ENCODE data around the gene SOX18. TPM values are rescaled to one million over a fixed set of nuclear protein-coding genes. Genes with fewer than 3 reads are reported as not detected.

The SOX18 gene
- total and polyA plus RNA-seq, 7 experiments from 2014 or later = 0.20 to 1.7 TPM; not detected in 5

DNA sequence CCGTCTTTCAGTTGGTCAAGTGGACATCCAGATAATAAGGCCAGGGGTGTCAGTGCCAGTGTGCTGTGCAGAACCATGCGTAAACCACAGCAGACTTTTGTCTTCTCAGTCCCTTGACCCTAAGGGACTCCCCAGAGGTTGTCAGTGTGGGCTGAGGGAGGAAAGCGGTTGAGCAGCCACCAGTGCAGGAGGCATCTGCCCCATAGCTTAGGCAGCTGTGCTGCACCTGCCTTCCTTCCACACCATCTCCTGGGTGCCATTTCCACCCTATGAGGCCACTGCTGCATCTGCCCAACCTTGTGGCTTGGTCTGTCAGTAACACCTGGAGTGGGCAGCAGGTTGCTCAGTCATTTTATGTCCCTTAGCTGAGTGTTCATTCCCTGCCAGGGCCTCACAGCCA is 42.5 kb downstream of the SOX18 start:
- H3K36me3 ChIP-seq (ENCODE audit: control insufficient read depth in 2 of 3, insufficient read depth in 3 of 3, low read length in 3 of 3) = peaks cover 30 to 89% (median 56%) of the 10 kb centered on the region in 3 experiments
- H3K27me3 ChIP-seq (ENCODE audit: control insufficient read depth in 2 of 2, insufficient read depth in 2 of 2, low read length in 2 of 2) = no peaks in the 10 kb centered on the region
- intact Hi-C loops (cut with micrococcal nuclease) = no loop called here
- H3K4me1 ChIP-seq (ENCODE audit: control insufficient read depth in 2 of 2, insufficient read depth in 2 of 2, low read length in 2 of 2) = peaks cover 15 to 18% of the 10 kb centered on the region in 2 donors
- ATAC-seq (peak; percentile 17), DNase-seq (no peak)
- no peak overlapping the region for H3K4me3 ChIP-seq (ENCODE audit: low read length)
- H3K27me3 Mint-ChIP-seq = no peaks in the 10 kb centered on the region
- peaks cover 13 to 44% (median 30%) of the 10 kb centered on the region in 7 donors for H3K4me1 Mint-ChIP-seq
- peaks cover 13 to 39% (median 30%) of the 10 kb centered on the region in 3 experiments for H3K9me3 ChIP-seq (ENCODE audit: control insufficient read depth in 2 of 3, low read length in 3 of 3)
- peak overlapping the region in 1 of 10 donors; percentile 68 for H3K4me3 Mint-ChIP-seq
- peaks cover 13 to 75% (median 42%) of the 10 kb centered on the region in 5 donors for H3K36me3 Mint-ChIP-seq
- peak overlapping the region in 1 of 9 donors; percentile 73 for H3K27ac Mint-ChIP-seq
- ChIA-PET POLR2A (interaction anchor here (2.0 kb wide), 1 partner anchor 25 kb away, joined by 4 read pairs; no protein-coding TSS in a partner anchor), CTCF (interaction anchor here (0.8 kb wide), 1 partner anchor 97 kb away, joined by 3 read pairs; no protein-coding TSS in a partner anchor)
- H3K27ac ChIP-seq (ENCODE audit: low read depth, low read length) = no peak overlapping the region
- H3K9me3 Mint-ChIP-seq = peaks cover 0 to 38% (median 22%) of the 10 kb centered on the region in 11 donors

DNA sequence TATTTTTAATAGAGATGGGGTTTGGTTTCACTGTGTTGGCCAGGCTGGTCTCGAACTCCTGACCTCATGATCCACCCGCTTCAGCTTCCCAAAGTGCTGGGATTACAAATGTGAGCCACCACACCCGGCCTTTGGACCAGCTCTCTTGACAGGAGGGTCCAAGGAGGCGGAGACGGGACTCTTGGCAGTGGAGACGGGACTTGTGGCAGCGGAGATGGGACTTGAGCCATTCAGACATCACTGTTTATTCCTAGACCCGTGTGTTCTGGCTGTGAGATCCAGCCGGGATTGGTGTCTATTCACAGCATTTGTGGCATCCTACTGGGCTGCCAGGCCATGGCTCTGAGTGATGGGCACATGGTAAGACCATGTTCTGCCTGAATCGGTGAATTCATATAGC is 42.9 kb downstream of the SOX18 start:
- no peak for ATAC-seq
- Mint-ChIP-seq H3K27ac (peak overlapping the region in 1 of 9 donors; percentile 73), H3K4me1 (peaks cover 16 to 47% (median 32%) of the 10 kb centered on the region in 7 donors), H3K36me3 (peaks cover 16 to 79% (median 46%) of the 10 kb centered on the region in 5 donors), H3K9me3 (peaks cover 0 to 37% (median 22%) of the 10 kb centered on the region in 11 donors), H3K27me3 (no peaks in the 10 kb centered on the region), H3K4me3 (peak overlapping the region in 1 of 10 donors; percentile 18)
- H3K4me3 ChIP-seq (ENCODE audit: low read length) = no peak overlapping the region
- peaks cover 12 to 38% (median 29%) of the 10 kb centered on the region in 3 experiments for H3K9me3 ChIP-seq (ENCODE audit: control insufficient read depth in 2 of 3, low read length in 3 of 3)
- no peak for DNase-seq
- H3K36me3 ChIP-seq (ENCODE audit: control insufficient read depth in 2 of 3, insufficient read depth in 3 of 3, low read length in 3 of 3) = peaks cover 30 to 92% (median 56%) of the 10 kb centered on the region in 3 experiments
- peaks cover 13 to 17% of the 10 kb centered on the region in 2 donors for H3K4me1 ChIP-seq (ENCODE audit: control insufficient read depth in 2 of 2, insufficient read depth in 2 of 2, low read length in 2 of 2)
- ChIA-PET POLR2A (interaction anchor here (2.0 kb wide), 1 partner anchor 25 kb away, joined by 4 read pairs; no protein-coding TSS in a partner anchor), CTCF (no interaction called here)
- H3K27ac ChIP-seq (ENCODE audit: low read depth, low read length) = no peak overlapping the region
- no peaks in the 10 kb centered on the region for H3K27me3 ChIP-seq (ENCODE audit: control insufficient read depth in 2 of 2, insufficient read depth in 2 of 2, low read length in 2 of 2)
- intact Hi-C loops (cut with micrococcal nuclease) = no loop called here

DNA sequence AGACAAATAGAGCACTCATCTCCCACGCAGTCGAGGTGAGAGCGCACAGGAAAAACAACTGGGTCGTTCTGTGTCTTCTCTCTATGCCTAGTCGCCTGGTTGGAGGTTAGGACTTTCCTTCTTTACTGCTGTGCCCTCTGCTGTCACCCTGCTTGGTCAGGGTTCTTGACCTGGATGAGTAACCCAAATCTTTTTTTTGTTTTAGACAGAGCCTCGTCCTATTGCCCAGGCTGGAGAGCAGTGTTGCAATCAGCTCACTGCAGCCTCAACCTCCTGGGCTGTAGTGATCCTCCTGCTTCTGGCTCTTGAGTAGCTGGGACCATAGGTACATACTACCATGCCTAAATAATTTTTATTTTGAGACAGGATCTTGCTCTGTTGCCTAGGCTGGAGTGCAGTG is 44.0 kb downstream of the SOX18 start:
- Histone ChIP-seq H3K9me3 (ENCODE audit: control insufficient read depth in 2 of 3, low read length in 3 of 3) (peaks cover 4 to 27% (median 19%) of the 10 kb centered on the region in 3 experiments), H3K4me3 (ENCODE audit: low read length) (no peak overlapping the region), H3K36me3 (ENCODE audit: control insufficient read depth in 2 of 3, insufficient read depth in 3 of 3, low read length in 3 of 3) (peaks cover 22 to 92% (median 51%) of the 10 kb centered on the region in 3 experiments), H3K4me1 (ENCODE audit: control insufficient read depth in 2 of 2, insufficient read depth in 2 of 2, low read length in 2 of 2) (peaks cover 2 to 6% of the 10 kb centered on the region in 2 donors), H3K27ac (ENCODE audit: low read depth, low read length) (no peak overlapping the region), H3K27me3 (ENCODE audit: control insufficient read depth in 2 of 2, insufficient read depth in 2 of 2, low read length in 2 of 2) (no peaks in the 10 kb centered on the region)
- H3K9me3 Mint-ChIP-seq = peaks cover 0 to 27% (median 20%) of the 10 kb centered on the region in 11 donors
- peak overlapping the region in 2 of 9 donors; percentile 36 to 73 for H3K27ac Mint-ChIP-seq
- no peak for DNase-seq
- POLR2A ChIA-PET = interaction anchor here (1.3 to 2.0 kb wide), 2 partner anchors 23 to 25 kb away, joined by 3 to 4 read pairs; partner anchors contain the start of gene SAMD10
- H3K4me3 Mint-ChIP-seq = peak overlapping the region in 1 of 10 donors; percentile 60
- H3K36me3 Mint-ChIP-seq = peaks cover 17 to 75% (median 46%) of the 10 kb centered on the region in 5 donors
- CTCF ChIA-PET = interaction anchor here (0.6 kb wide), 1 partner anchor 20 kb away, joined by 5 read pairs; no protein-coding TSS in a partner anchor
- peaks cover 16 to 43% (median 26%) of the 10 kb centered on the region in 7 donors for H3K4me1 Mint-ChIP-seq
- intact Hi-C loops (cut with micrococcal nuclease) = no loop called here
- ATAC-seq = no peak
- H3K27me3 Mint-ChIP-seq = no peaks in the 10 kb centered on the region

DNA sequence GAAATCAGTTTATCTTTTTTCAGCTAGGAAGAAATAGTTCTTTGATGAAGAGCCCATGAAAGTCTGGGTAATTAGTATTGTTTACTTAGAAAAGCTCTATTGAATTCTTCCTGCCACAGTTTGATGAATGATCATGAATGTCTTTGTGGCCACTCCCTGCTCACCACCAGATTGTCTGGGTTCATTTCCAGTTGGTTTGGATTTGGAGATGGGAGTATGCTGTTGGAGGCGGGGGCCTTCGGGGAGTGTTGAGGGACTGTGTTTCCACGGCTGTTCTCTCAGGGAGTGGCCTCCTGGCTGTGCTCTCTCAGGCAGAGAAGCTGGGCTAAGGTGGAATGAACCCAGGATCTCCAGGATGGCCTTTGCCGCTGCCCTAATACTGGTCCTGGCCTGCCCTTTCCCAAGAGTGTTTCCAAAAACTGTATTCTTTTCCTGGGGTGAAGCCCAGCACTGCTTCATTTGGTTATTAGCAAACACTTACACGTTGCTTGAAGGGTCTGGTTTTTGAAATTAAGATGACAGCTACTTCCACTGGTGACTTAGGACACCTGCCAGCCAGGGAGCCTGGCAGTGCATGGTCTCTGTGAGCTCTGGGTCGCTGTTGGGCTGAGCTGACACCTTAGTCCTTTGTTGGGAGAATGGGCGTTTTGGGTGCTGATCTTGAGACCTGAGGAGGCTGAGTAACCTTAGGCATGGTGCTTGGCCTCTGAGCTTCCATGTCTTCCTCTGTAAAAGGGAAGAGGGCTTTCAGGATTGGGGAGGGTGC is 45.3 kb downstream of the SOX18 start:
- Mint-ChIP-seq H3K27me3 (no peaks in the 10 kb centered on the region), H3K36me3 (peaks cover 10 to 72% (median 36%) of the 10 kb centered on the region in 5 donors), H3K27ac (peak overlapping the region in 2 of 9 donors; percentile 13 to 59), H3K9me3 (peaks cover 0 to 16% (median 11%) of the 10 kb centered on the region in 11 donors), H3K4me1 (peaks cover 8 to 31% (median 14%) of the 10 kb centered on the region in 7 donors), H3K4me3 (peak overlapping the region in 1 of 10 donors; percentile 25)
- Histone ChIP-seq H3K27me3 (ENCODE audit: control insufficient read depth in 2 of 2, insufficient read depth in 2 of 2, low read length in 2 of 2) (no peaks in the 10 kb centered on the region), H3K36me3 (ENCODE audit: control insufficient read depth in 2 of 3, insufficient read depth in 3 of 3, low read length in 3 of 3) (peaks cover 16 to 92% (median 45%) of the 10 kb centered on the region in 3 experiments), H3K4me3 (ENCODE audit: low read length) (no peak overlapping the region), H3K4me1 (ENCODE audit: control insufficient read depth in 2 of 2, insufficient read depth in 2 of 2, low read length in 2 of 2) (no peaks in the 10 kb centered on the region), H3K27ac (ENCODE audit: low read depth, low read length) (no peak overlapping the region), H3K9me3 (ENCODE audit: control insufficient read depth in 2 of 3, low read length in 3 of 3) (peaks cover 0 to 14% (median 7%) of the 10 kb centered on the region in 3 experiments)
- ChIA-PET POLR2A (interaction anchor here (0.6 to 1.3 kb wide), 4 partner anchors 15 to 24 kb away, joined by 3 read pairs; partner anchors contain the start of gene SAMD10), CTCF (no interaction called here)
- DNase-seq (no peak), ATAC-seq (no peak)
- intact Hi-C loops (cut with micrococcal nuclease) = no loop called here

DNA sequence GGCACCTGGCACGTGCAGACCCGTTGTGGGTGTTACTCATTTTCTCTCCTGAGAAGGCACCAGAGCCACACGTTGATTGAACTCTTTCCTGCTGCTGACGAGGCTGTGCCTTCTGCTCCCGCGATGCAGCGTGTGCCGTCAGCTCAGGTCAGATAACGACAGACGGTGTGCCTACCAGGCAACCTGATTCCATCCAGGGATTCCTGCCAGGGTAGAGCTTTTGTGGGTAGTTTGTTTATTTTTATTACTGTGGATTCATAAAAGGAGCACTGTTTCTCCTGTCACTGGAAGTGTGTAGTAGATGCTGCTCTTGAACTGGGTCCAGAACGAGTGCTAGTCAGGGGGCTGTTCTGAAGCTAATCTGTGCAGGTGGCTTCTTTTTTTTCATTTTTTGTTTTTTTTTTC is 47.8 kb downstream of the SOX18 start:
- Mint-ChIP-seq H3K27ac (peak overlapping the region in 2 of 9 donors; percentile 16 to 95), H3K36me3 (peaks cover 4 to 68% (median 29%) of the 10 kb centered on the region in 5 donors), H3K4me1 (peaks cover 4 to 21% (median 8%) of the 10 kb centered on the region in 7 donors), H3K9me3 (peaks cover 0 to under 1% (median 0%) of the 10 kb centered on the region in 11 donors), H3K27me3 (no peaks in the 10 kb centered on the region), H3K4me3 (peak overlapping the region in 1 of 10 donors; percentile 67)
- intact Hi-C loops (cut with micrococcal nuclease) = no loop called here
- Histone ChIP-seq H3K27ac (ENCODE audit: low read depth, low read length) (no peak overlapping the region), H3K9me3 (ENCODE audit: control insufficient read depth in 2 of 3, low read length in 3 of 3) (no peaks in the 10 kb centered on the region), H3K4me3 (ENCODE audit: low read length) (no peak overlapping the region), H3K27me3 (ENCODE audit: control insufficient read depth in 2 of 2, insufficient read depth in 2 of 2, low read length in 2 of 2) (no peaks in the 10 kb centered on the region), H3K4me1 (ENCODE audit: control insufficient read depth in 2 of 2, insufficient read depth in 2 of 2, low read length in 2 of 2) (no peaks in the 10 kb centered on the region), H3K36me3 (ENCODE audit: control insufficient read depth in 2 of 3, insufficient read depth in 3 of 3, low read length in 3 of 3) (peaks cover 15 to 85% (median 38%) of the 10 kb centered on the region in 3 experiments)
- POLR2A ChIA-PET = interaction anchor here (1.0 kb wide), 1 partner anchor 36 kb away, joined by 3 read pairs; no protein-coding TSS in a partner anchor
- no peak for DNase-seq
- CTCF ChIA-PET = interaction anchor here (0.6 kb wide), 1 partner anchor 99 kb away, joined by 4 read pairs; no protein-coding TSS in a partner anchor
- ATAC-seq = peak; percentile 69

DNA sequence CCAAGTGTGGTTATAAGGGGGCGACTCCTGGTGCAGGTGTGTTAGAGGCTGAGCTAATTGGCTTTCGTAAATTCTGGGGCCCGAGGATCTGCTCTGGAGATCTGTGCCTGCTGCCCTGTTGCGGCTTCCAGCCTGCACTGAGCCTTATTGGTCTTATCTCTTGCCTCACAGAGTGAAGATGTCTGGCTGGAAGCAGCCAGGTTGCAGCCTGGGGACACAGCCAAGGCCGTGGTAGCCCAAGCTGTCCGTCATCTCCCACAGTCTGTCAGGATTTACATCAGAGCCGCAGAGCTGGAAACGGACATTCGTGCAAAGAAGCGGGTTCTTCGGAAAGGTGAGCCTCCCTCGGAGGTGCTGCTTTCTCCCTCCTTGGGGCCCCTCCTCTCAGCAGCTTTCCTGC is 48.5 kb downstream of the SOX18 start:
- Histone ChIP-seq H3K27ac (ENCODE audit: low read depth, low read length) (no peak overlapping the region), H3K36me3 (ENCODE audit: control insufficient read depth in 2 of 3, insufficient read depth in 3 of 3, low read length in 3 of 3) (peaks cover 15 to 87% (median 40%) of the 10 kb centered on the region in 3 experiments), H3K4me3 (ENCODE audit: low read length) (no peak overlapping the region), H3K27me3 (ENCODE audit: control insufficient read depth in 2 of 2, insufficient read depth in 2 of 2, low read length in 2 of 2) (no peaks in the 10 kb centered on the region), H3K4me1 (ENCODE audit: control insufficient read depth in 2 of 2, insufficient read depth in 2 of 2, low read length in 2 of 2) (no peaks in the 10 kb centered on the region), H3K9me3 (ENCODE audit: control insufficient read depth in 2 of 3, low read length in 3 of 3) (no peaks in the 10 kb centered on the region)
- Mint-ChIP-seq H3K27ac (peak overlapping the region in 1 of 9 donors; percentile 95), H3K27me3 (no peaks in the 10 kb centered on the region), H3K4me3 (no peak overlapping the region), H3K9me3 (no peaks in the 10 kb centered on the region), H3K4me1 (peaks cover 4 to 21% (median 8%) of the 10 kb centered on the region in 7 donors), H3K36me3 (peaks cover 4 to 66% (median 30%) of the 10 kb centered on the region in 5 donors)
- CTCF ChIA-PET = no interaction called here
- ATAC-seq = no peak
- DNase-seq = no peak
- intact Hi-C loops (cut with micrococcal nuclease) = no loop called here
- POLR2A ChIA-PET = interaction anchor here (1.0 kb wide), 1 partner anchor 36 kb away, joined by 3 read pairs; no protein-coding TSS in a partner anchor

All from naive thymus-derived CD4-positive, alpha-beta T cell (primary cell).